Measurements from ENCODE around the gene YIF1A. TPM values are rescaled to one million over a fixed set of nuclear protein-coding genes. Genes with fewer than 3 reads are reported as not detected.

The YIF1A gene
- total and polyA plus RNA-seq, 2 experiments from 2014 or later = 222 to 259 TPM

DNA sequence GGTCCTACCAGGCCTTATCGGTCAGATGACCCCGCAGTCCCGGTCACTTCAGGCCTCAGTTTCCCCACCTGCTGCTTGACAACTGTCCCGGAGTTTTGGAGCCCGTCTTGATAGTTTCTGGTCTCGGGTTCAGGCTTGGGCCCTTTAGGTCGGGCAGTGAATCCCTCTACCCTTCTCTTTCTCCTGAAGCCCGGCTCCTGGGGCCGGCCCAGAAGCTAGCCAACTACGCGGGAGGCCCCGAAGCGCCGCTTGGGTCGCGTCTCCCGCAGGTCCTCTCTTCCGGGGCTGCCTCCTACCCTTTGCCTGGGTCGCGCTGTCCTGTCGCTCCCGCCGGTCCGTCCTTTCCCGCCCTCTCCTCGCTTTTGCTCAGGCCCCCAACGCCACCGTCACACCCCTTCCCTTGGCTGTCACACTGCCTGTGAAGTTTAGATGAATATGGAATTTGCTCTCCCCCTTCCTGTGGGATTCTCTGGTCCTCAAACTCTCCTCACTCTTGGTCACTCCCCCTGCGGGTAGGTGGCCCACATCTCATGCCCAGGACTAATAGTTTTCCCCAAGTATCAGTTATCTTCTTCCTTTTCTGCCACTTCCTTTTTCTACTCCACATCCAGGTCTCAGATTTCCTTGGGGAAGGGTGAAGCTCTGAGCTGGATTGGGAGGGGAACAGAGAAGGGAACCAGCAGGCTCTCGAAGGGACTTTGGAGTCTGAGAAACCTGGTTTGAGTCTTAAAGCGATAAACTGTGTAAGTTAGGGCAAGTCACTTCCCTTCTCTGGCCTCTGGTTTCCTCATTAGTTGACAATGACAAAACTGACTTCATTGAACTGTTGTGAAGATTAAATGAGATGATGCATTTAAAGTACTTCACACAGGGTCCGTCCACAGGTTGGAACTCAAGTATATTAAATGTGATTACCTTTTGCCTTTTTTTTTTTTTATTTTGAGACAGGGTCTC is 19.7 kb downstream of the YIF1A start:
- peak; percentile 62 for DNase-seq
- H3K36me3 ChIP-seq (ENCODE audit: low read depth) = peaks cover 10% of the 10 kb centered on the region; the same call in 1 of the 2 replicates
- H3K27ac ChIP-seq = peak overlapping the region; percentile 91
- H3K9me3 ChIP-seq (ENCODE audit: low read depth) = no peaks in the 10 kb centered on the region
- H3F3A ChIP-seq (ENCODE audit: insufficient read depth) = no peaks in the 10 kb centered on the region
- peak overlapping the region; percentile 96 for H3K4me3 ChIP-seq
- H3K4me1 ChIP-seq (ENCODE audit: insufficient read depth) = 0 out of 2 replicates have a peak, but pooled peaks cover 7% of the 10 kb centered on the region
- peaks cover 44% of the 10 kb centered on the region for H3K79me2 ChIP-seq (ENCODE audit: insufficient read depth)
- H3K9ac ChIP-seq = peak overlapping the region; percentile 89
- in situ Hi-C loops (cut with MboI) = no loop called here
- 1 to 2% methylated on average over 32 of the region's 32 CpGs for WGBS, 2 experiments (ENCODE audit: low coverage in 1 of 2, low lambda C conversion rate in 2 of 2, missing lambda C conversion rate in 2 of 2)
- no peaks in the 10 kb centered on the region for H3K9me2 ChIP-seq (ENCODE audit: insufficient read depth)
- H3K4me2 ChIP-seq (ENCODE audit: unreplicated experiment) = peak overlapping the region; percentile 94
- 0 out of 2 replicates have a peak, but pooled peaks cover 7% of the 10 kb centered on the region for H4K20me1 ChIP-seq (ENCODE audit: insufficient read depth)
- H3K27me3 ChIP-seq (replicated peaks; ENCODE audit: insufficient read depth) = no peaks in the 10 kb centered on the region
- no peak overlapping the region; the same call in 1 of the 2 replicates for H2AFZ ChIP-seq
- TF ChIP-seq EZH2 (IDR thresholded peaks at IDR 0.05; ENCODE audit: insufficient read depth, poor library complexity, severe bottlenecking) (no peak), EZH2phosphoT487 (IDR thresholded peaks at IDR 0.05; ENCODE audit: insufficient read depth, low read depth) (no peak)

DNA sequence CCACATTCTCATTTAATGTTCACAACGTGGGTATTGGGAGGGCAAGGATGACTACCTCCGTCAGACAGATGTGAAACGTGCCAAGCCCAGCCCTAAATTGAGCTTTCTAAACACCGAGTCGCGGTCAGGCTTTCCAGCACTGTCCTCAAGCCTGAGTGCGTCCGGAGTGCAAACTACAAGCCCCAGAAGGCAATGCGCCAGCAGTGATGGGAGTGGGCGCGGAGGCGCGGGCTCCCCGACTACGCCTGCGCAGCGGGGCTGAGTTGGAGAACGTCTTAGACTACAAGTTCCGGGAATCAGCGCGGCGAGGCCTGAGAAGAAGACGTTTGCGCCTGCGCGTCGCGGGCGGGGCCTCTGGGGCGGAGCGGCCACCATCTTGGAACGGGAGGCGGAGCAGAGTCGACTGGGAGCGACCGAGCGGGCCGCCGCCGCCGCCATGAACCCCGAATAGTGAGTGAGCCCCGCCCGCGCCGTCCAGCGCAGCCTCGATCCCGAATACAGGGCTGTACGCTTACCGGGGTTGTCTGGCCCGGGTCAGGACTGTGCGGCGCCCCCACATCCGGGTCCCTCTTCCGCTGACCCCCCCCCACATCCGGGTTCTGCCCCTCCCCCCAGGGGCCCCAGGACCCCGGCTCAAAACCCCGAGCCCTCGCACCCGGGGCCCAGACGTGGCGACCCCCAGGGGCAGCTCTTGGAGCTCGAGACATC is 20.5 kb downstream of the YIF1A start, which contains the start of gene RAB1B:
TSS of gene RAB1B (plus strand) at position 396 of the 708 bp plus-strand sequence. CDS start at position 437, 41 bp downstream.
- WGBS, 2 experiments (ENCODE audit: low coverage in 1 of 2, low lambda C conversion rate in 2 of 2, missing lambda C conversion rate in 2 of 2) = 1% methylated on average over 58 to 63 of the region's 64 CpGs

DNA sequence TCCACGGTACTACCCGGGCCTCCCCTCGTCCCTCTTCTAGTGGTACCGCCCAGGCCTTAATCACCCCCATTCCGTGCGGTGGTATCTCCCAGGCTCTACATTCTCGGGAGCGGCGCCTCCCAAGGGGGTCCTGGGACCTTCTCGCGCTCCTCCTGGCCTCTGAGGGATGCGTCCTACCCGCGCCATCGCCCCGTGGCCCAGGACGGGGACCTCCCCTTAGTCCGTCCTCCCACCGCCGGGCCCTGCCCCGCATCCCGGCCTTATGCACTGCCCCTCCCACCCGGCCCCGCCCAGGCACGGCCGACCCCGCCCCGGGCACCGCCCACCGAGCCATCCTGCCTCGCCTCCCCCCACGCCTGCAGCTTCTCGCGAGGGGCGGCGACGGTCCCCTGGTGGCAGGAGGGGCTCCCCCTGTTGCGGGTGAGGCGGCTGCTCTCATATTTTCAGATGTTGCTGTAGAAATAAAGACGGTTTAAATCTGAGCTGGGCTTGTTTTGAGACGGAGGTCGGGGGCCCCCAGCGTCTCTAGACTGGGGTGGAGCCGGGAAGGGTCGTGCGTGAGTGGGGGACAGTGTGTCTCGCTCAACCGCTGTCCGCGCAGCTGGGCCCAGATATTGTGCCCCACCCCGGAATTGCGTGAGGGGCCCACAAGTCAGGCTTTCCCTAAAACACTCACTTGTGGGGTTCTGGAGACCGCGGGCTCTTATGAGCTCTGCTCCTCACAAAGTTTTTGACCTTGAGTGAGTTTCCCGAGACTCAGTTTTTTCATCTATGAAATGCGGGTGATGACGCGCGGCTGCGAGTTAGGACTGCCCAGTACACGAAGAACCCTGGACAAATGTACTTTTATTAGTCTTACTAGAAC is 21.3 kb downstream of the YIF1A start:
- in situ Hi-C loops (cut with MboI) = no loop called here
- Histone ChIP-seq H4K20me1 (ENCODE audit: insufficient read depth) (0 out of 2 replicates have a peak, but pooled peaks cover 7% of the 10 kb centered on the region), H3K9ac (peak overlapping the region; percentile 89), H3K36me3 (ENCODE audit: low read depth) (no peaks in the 10 kb centered on the region; the same call in 1 of the 2 replicates), H3K79me2 (ENCODE audit: insufficient read depth) (peaks cover 39% of the 10 kb centered on the region), H3K4me1 (ENCODE audit: insufficient read depth) (0 out of 2 replicates have a peak, but pooled peaks cover 7% of the 10 kb centered on the region), H3K27ac (peak overlapping the region; percentile 91), H3K9me2 (ENCODE audit: insufficient read depth) (no peaks in the 10 kb centered on the region), H3K9me3 (ENCODE audit: low read depth) (no peaks in the 10 kb centered on the region), H3K4me3 (peak overlapping the region; percentile 96), H3K27me3 (replicated peaks; ENCODE audit: insufficient read depth) (no peaks in the 10 kb centered on the region), H3F3A (ENCODE audit: insufficient read depth) (no peaks in the 10 kb centered on the region), H2AFZ (peak overlapping the region; percentile 74), H3K4me2 (ENCODE audit: unreplicated experiment) (peak overlapping the region; percentile 96)
- 1% methylated on average over 39 to 61 of the region's 61 CpGs for WGBS, 2 experiments (ENCODE audit: low coverage in 1 of 2, low lambda C conversion rate in 2 of 2, missing lambda C conversion rate in 2 of 2)
- TF ChIP-seq EZH2phosphoT487 (IDR thresholded peaks at IDR 0.05; ENCODE audit: insufficient read depth, low read depth) = no peak
- no peak for TF ChIP-seq EZH2 (IDR thresholded peaks at IDR 0.05; ENCODE audit: insufficient read depth, poor library complexity, severe bottlenecking)
- peak; percentile 90 for DNase-seq

More for the DNA sequence above, 20.5 kb downstream of the YIF1A start, which contains the start of gene RAB1B:
- peak within 1 kb of the TSS; percentile 96 for H3K4me3 ChIP-seq
- H3K27me3 ChIP-seq (replicated peaks; ENCODE audit: insufficient read depth) = no peaks in the 10 kb centered on the region
- no peaks in the 10 kb centered on the region for H3K9me3 ChIP-seq (ENCODE audit: low read depth)
- peak within 1 kb of the TSS; percentile 89 for H3K9ac ChIP-seq
- H3K36me3 ChIP-seq (ENCODE audit: low read depth) = peaks cover 1% of the 10 kb centered on the region; the same call in 1 of the 2 replicates
- peak; percentile 100 for DNase-seq
- peaks cover 44% of the 10 kb centered on the region for H3K79me2 ChIP-seq (ENCODE audit: insufficient read depth)
- in situ Hi-C loops (cut with MboI) = no loop called here
- TF ChIP-seq EZH2phosphoT487 (IDR thresholded peaks at IDR 0.05; ENCODE audit: insufficient read depth, low read depth) (no peak), EZH2 (IDR thresholded peaks at IDR 0.05; ENCODE audit: insufficient read depth, poor library complexity, severe bottlenecking) (no peak)
- peak within 1 kb of the TSS; percentile 91 for H3K27ac ChIP-seq
- H3K4me1 ChIP-seq (ENCODE audit: insufficient read depth) = 0 out of 2 replicates have a peak, but pooled peaks cover 7% of the 10 kb centered on the region
- H3K4me2 ChIP-seq (ENCODE audit: unreplicated experiment) = peak within 1 kb of the TSS; percentile 96
- 0 out of 2 replicates have a peak, but pooled peaks cover 7% of the 10 kb centered on the region for H4K20me1 ChIP-seq (ENCODE audit: insufficient read depth)
- H3F3A ChIP-seq (ENCODE audit: insufficient read depth) = no peaks in the 10 kb centered on the region
- no peaks in the 10 kb centered on the region for H3K9me2 ChIP-seq (ENCODE audit: insufficient read depth)
- H2AFZ ChIP-seq = peak within 1 kb of the TSS; percentile 74
